COLO829 (cell line): ENCODE measurements around the gene CCDC32.

Experiments
- DNase-seq: peaks from one replicate; pipeline ENCODE4 v3.0.0; 2012; ENCODE audit warnings: low spot score

Gene CCDC32

GRCh38 chr15:40511472-40512133 is 53.2 kb downstream of the CCDC32 start:
- no peak for DNase-seq

GRCh38 chr15:40511093-40511471 is 53.8 kb downstream of the CCDC32 start:
- DNase-seq, result no peak

DNA sequence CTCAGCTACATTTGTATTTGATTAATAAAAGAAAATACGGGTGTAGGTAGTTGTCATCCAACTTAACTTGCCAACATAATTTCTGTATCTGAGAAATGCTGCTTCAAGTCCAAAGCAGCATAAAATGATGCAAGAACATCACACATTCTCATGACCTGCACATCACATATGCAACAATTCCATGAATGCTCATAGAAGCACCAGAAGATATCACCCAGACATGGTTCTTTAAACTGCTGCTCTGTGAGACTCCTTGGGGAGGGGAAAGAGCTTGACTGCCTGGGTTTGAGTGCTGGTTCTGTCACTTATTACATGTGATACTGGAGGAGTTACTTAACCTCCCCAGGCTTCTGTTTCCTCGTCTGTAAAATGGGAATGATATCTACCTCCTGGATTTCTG is 54.6 kb downstream of the CCDC32 start:
- no peak for DNase-seq

GRCh38 chr15:40508216-40508615 is 56.6 kb downstream of the CCDC32 start:
- DNase-seq, result no peak

- DNase-seq, result peak; percentile 61
Observed at GRCh38 chr15:40506964-40507571, 57.8 kb downstream of the CCDC32 start.
